Hepatic stellate cell (primary cell): ENCODE measurements around the gene C9orf85.
"Not testable (repeated sequence)": the region's sequence is repeated elsewhere in the genome, so short reads cannot be mapped to it uniquely, and the experiment has no call there.

Source experiments
- DNase-seq: peaks from one replicate; pipeline ENCODE4 v3.0.0; 2011; ENCODE audit warnings: low spot score

Gene C9orf85

DNA sequence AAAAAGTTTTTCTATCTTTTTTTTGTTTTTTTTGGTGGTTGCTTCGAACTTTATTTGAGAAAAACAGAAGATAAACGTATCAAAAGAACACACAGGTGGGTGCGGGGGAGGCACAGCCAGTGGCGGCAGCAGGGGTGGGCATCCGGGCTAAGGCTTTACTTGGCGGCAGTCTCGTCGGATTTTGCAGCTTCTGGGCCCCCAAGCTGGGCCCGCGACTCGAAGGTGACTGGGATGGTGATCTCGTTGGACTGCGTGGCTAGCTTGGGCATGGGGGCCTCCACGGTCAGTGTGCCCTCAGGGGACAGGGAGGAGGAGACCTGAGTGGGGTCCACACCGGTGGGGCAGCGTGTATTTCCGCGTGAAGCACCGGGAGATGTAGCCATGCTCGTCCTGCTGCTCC, 96.3 kb downstream of the C9orf85 start:
- DNase-seq = not testable (repeated sequence)

DNA sequence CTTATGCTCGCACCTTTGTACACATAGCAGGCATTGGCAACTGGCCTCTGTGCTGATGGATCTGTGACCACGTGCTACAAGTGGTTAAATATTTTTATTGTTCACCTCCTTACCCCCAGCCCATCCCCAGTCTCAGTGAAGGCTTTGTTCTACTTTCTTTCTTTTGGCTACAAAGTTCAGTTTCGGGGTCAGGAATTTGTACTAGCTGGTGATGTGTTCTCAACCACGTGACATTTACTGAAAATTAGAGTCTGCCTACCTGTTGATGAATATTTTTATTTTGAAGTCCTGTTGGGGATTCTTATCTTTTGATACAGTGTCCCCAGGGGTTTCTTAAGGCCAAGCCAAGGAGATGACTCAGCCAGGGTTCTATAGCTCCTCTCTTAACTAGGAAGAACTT, 101.2 kb downstream of the C9orf85 start:
- no peak for DNase-seq

DNA sequence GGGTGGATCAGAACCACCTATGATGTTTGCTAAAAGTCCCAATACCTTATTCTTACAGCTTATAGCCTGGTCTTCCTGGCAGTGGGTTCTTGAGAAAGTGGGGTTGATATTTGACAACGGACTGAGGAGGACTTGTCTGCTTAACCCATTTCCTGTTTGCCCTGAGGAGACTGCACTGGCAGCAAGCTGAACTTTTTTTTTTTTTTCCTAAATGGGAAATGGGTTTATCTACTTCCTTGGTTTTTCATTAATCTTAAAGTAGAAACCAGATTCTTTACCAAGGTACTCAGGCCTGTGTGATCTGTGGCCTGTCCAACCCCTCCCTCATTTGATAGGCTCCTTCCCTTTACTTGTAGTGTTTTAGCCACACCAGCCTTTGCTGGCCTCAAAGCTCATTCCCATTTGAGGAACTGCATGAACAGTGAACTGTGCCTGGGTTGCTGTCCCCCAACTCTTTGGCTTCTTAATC, 101.9 kb downstream of the C9orf85 start:
- no peak for DNase-seq

DNA sequence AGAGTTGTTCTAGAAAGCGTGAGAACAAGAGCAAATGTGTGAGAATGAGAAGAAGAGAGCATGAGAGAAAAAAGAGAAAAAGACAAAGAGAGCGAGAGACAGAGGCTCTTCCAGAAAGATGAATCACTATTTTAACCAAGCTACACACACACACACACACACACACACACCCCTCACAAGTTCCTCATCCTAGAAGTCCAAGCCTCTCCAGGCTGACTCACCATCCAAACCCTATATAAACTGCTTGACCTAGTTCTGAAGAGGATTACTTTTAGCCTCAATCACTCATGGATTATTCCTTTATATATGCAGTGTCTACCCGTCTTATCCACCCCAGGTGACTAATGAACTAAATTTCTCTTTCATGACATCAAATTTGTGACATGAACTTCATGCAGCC, 111.4 kb downstream of the C9orf85 start:
- peak; percentile 44 for DNase-seq
